WERI-Rb-1 (cell line): ENCODE results near the gene BEAN1.

Source experiments
- DNase-seq: peaks from one replicate; pipeline ENCODE4 v3.0.0-alpha.2; 2020
- H3K27ac ChIP-seq: fragments of 250-450 bp; sonication (Bioruptor Pico); 2 replicates; pipeline ENCODE4 v1.5.1; 2020; ENCODE audit warnings: mild to moderate bottlenecking, moderate library complexity
- H3K27me3 ChIP-seq: fragments of 250-450 bp; sonication (Bioruptor Pico); 2 replicates; pipeline ENCODE4 v1.5.1; 2021; ENCODE audit warnings: mild to moderate bottlenecking, low read depth, moderate library complexity; ENCODE audit not compliant: insufficient read depth, severe bottlenecking
- H3K36me3 ChIP-seq: fragments of 250-450 bp; sonication (Bioruptor Pico); 2 replicates; pipeline ENCODE4 v1.5.1; 2020; ENCODE audit warnings: mild to moderate bottlenecking, moderate library complexity
- H3K4me3 ChIP-seq: 2 replicates; pipeline ENCODE4 v1.5.1; 2011; ENCODE audit warnings: low read depth, mild to moderate bottlenecking, control low read depth, low read length
- H3K9me3 ChIP-seq: fragments of 250-450 bp; sonication (Bioruptor Pico); 2 replicates; pipeline ENCODE4 v1.5.1; 2021; ENCODE audit warnings: mild to moderate bottlenecking, moderate library complexity; ENCODE audit not compliant: severe bottlenecking
- TF ChIP-seq, protein P1 (sequence below): IDR thresholded peaks from 2 replicates; pipeline ENCODE4 v1.5.1; 2011; ENCODE audit warnings: low read depth, mild to moderate bottlenecking, control low read depth, inconsistent platforms, low read length

BEAN1 gene

GRCh38 chr16:66431760-66432159 lies 4.7 kb downstream of the BEAN1 start:
- no peaks in the 10 kb centered on the region for H3K27me3 ChIP-seq
- no peak for DNase-seq
- TF ChIP-seq, protein P1, sequence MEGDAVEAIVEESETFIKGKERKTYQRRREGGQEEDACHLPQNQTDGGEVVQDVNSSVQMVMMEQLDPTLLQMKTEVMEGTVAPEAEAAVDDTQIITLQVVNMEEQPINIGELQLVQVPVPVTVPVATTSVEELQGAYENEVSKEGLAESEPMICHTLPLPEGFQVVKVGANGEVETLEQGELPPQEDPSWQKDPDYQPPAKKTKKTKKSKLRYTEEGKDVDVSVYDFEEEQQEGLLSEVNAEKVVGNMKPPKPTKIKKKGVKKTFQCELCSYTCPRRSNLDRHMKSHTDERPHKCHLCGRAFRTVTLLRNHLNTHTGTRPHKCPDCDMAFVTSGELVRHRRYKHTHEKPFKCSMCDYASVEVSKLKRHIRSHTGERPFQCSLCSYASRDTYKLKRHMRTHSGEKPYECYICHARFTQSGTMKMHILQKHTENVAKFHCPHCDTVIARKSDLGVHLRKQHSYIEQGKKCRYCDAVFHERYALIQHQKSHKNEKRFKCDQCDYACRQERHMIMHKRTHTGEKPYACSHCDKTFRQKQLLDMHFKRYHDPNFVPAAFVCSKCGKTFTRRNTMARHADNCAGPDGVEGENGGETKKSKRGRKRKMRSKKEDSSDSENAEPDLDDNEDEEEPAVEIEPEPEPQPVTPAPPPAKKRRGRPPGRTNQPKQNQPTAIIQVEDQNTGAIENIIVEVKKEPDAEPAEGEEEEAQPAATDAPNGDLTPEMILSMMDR = no peak

DNA sequence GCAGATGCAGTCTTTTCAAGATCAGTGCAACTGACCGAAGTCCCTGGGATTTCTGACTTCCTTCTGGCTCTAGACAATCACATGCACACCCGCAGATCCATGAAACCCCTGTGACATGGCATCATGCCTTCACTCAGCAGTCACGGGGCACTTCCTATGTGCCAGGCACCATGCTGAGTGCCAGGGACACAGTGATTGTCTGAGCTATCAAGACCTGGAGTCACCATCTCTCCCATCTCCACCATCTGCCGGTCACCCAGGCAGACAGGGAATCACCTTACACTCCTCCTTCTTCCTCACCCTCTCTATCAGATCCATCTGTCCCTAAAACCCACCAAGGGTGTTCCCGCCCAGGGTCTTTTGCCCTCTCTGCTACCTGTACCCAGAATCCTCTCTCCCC lies 5.3 kb downstream of the BEAN1 start:
- Histone ChIP-seq H3K36me3 (no peaks in the 10 kb centered on the region), H3K9me3 (no peaks in the 10 kb centered on the region), H3K27ac (peak overlapping the region; percentile 74; the same call in 1 of the 2 replicates), H3K4me3 (no peak overlapping the region), H3K27me3 (no peaks in the 10 kb centered on the region)
- TF ChIP-seq, protein P1 = no peak
- no peak for DNase-seq

More at GRCh38 chr16:66431760-66432159, 4.7 kb downstream of the BEAN1 start:
- no peaks in the 10 kb centered on the region for H3K36me3 ChIP-seq
- no peak overlapping the region for H3K4me3 ChIP-seq
- H3K9me3 ChIP-seq = no peaks in the 10 kb centered on the region
- no peak overlapping the region for H3K27ac ChIP-seq

- no peak for DNase-seq
- H3K4me3 ChIP-seq = no peak overlapping the region
- no peaks in the 10 kb centered on the region for H3K27me3 ChIP-seq
- no peaks in the 10 kb centered on the region for H3K9me3 ChIP-seq
- no peaks in the 10 kb centered on the region for H3K36me3 ChIP-seq
- no peak overlapping the region for H3K27ac ChIP-seq
- TF ChIP-seq, protein P1 = no peak
These were observed 7.7 kb downstream of the BEAN1 start for GRCh38 chr16:66434619-66435430.

- no peaks in the 10 kb centered on the region for H3K9me3 ChIP-seq
- TF ChIP-seq, protein P1 = no peak
- no peaks in the 10 kb centered on the region for H3K36me3 ChIP-seq
- H3K27ac ChIP-seq = no peak overlapping the region
- H3K4me3 ChIP-seq = no peak overlapping the region
- no peaks in the 10 kb centered on the region for H3K27me3 ChIP-seq
- DNase-seq = no peak
These were observed 8.8 kb downstream of the BEAN1 start for GRCh38 chr16:66435896-66436295.

GRCh38 chr16:66437391-66437945 lies 10.4 kb downstream of the BEAN1 start:
- TF ChIP-seq, protein P1 = no peak
- Histone ChIP-seq H3K27ac (no peak overlapping the region), H3K27me3 (no peaks in the 10 kb centered on the region), H3K4me3 (no peak overlapping the region), H3K9me3 (no peaks in the 10 kb centered on the region), H3K36me3 (no peaks in the 10 kb centered on the region)
- no peak for DNase-seq
